GM19193 (cell line): ENCODE results near the gene ENSA.

ENCODE experiments used
- POLR2A ChIP-seq: IDR thresholded peaks from 4 replicates; pipeline ENCODE4 v1.6.1; 2011; ENCODE audit not compliant: insufficient read depth, insufficient read length; ENCODE audit errors: extremely low read depth

The ENSA gene

GRCh38 chr1:150620919-150621318 lies 8.5 kb downstream of the ENSA start:
- TF ChIP-seq POLR2A, result no peak

DNA sequence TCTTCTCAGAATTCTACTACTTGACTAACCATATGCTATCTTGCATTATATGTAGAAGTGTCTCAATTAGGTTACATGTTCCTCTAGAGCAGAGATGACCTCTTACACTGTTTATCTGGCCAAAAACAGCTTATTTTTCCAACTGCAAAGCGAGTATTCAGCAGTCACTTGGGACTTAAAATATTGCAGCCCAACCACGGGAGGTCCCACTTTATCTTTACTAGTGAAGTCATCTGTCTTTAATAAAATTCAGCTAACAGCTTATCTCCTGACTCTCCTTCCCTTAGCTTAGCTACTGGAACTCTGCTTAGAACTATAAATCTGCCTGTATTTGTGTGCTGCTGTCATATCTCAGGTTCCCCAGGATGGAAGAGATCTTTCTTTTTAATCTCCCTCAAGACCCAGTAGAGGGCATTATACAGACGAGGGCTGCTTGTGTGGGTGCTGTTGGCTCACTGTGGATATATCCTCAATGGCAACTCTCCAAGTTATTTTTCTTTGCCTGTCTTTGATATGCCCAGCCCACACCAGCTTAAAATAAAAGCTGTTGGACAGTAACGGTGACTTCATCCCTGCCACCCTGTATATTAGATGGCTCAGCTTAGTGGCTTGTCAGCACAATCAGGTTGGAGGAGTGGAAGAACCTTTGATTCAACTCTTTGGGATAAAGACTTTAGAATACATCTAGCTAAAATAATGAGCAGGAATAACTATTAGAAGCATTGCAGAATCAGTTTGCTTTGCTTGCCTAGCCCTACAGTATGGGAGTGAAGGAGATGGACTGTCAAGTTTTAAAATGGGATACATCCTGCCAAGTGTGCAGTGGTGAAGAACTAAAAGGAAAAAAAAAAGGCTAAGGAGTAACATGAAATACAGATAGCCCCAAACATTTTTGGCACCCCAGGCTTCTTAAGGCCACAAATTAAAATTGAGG lies 9.6 kb downstream of the ENSA start:
- no peak for TF ChIP-seq POLR2A

DNA sequence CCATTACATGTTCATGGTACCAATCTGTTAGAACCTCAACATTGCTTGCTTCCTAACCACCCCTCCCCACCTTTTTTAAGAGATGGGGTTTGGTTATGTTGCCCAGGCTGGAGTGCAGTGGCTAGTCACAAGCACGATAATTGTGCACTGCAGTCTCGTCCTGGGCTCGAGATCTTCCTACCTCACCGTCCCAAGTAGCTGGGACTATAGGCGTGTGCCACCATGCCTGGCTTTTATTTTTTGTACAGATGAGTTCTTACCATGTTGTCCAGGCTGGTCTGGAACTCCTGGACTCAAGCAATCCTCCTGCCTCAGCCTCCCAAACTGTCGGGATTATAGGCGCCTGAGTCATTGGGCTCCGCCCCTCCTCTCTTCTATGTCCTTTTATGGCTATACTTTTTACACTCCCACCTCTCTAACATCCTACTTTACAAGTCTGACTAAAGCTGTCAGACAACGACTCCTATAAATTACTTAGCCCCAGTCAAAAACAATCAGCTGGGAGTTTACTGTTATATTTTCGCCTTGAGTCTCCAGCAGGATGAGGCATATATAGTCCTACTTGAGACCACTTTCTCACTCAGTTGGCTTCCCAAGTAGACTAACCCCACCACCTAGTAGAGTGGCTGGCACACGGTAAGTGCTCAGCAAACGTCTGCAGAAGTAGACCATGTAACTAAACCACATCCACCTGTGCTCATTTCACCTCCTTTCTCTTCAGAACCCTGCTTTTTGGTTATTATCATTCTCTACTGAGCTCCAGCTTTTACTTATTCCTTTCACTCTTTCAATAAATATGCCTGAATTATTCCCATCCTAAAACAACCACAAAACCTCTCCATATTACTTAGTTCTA lies 13.8 kb downstream of the ENSA start:
- TF ChIP-seq POLR2A, result no peak

DNA sequence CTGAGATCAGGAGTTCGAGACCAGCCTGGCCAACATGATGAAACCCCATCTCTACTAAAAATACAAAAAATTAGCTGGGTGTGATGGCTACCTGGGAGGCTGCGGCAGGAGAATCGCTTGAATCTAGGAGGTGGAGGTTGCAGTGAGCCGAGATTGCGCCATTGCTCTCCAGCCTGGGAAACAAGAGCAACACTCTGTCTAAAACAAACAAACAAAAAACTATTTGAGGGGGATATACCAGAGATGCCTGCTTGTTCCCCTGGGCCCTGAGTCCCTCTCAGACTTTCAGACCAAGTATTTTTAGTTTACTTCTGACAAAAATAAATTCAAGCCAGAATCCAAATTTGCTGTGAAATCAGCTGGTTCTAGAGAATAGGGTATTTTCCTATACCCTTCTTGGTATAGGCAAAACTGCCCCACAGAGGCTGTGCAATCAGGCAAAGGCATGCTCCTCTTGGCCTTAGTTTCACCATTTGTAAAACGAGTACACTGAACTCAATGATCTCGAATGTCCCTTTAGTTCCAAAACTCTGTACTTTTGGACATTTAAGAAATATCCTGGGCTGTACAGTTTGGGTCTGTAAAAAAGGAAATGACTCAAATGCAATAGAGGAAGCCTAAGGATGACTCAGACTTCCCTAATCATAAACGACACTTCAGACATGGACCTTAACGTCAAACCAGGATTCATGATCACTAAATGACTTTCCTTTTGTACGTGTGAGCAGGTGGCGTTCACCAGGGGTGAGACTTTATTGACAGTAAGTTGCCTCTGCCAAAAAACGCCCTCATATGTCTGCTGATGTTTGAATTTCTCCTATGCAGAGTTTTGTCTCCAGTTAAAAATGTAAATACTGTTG lies 16.1 kb downstream of the ENSA start:
- TF ChIP-seq POLR2A, result no peak

GRCh38 chr1:150612014-150612345 lies 17.4 kb downstream of the ENSA start:
- TF ChIP-seq POLR2A, result peak; percentile 8

GRCh38 chr1:150610576-150610975 lies 18.8 kb downstream of the ENSA start:
- no peak for TF ChIP-seq POLR2A

- TF ChIP-seq POLR2A, result no peak
Observed at GRCh38 chr1:150609732-150610131, 19.7 kb downstream of the ENSA start.

DNA sequence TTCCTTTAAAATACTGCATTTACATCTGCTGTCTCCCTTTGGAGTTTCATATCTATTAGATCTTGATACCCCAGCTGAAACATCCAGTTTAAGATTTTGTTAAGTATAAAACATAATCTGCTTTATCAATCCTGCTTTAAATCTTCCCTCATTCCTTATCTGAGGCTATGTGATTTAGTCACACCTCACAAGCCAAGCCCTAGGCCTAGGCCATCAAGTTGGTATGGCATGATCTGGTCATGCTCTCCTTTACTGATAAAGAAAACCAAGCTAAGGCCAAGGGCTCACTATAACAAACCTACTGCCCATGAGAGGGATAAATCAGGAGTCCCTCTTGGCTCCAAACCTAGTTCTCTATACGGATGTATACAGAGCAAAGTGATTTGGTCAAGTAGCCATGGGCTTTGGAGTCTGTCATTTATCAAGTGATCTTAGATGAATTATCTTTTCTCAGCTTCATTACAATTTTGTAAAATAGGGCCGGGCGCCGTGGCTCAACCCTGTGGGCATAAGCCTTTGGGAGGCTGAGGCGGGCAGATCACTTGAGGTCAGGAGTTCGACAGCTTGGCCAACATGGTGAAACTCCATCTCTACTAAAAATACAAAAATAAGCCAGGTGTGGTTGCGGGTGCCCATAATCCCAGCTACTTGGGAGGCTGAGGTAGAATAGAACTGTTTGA lies 22.8 kb downstream of the ENSA start:
- TF ChIP-seq POLR2A, result no peak

- no peak for TF ChIP-seq POLR2A
Observed at GRCh38 chr1:150604226-150604588, 25.2 kb downstream of the ENSA start.

GRCh38 chr1:150603711-150604110 lies 25.7 kb downstream of the ENSA start:
- no peak for TF ChIP-seq POLR2A

DNA sequence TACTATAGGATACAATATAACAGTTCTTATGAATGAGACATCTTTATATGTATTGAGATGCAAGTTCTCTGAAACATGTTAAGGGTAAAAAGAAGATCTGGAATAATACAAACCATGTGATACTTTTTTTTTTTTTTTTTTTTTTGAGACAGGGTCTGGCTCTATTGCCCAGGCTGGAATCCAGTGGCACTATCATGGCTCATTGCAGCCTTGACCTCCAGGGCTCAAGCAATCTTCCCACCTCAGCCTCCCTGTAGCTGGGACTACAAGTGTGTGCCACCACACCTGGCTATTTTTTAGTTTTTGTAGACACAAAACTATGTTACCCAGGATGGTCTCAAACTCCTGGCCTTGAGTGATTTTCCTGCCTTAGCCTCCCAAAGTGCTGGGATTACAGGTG lies 27.9 kb downstream of the ENSA start:
- no peak for TF ChIP-seq POLR2A

DNA sequence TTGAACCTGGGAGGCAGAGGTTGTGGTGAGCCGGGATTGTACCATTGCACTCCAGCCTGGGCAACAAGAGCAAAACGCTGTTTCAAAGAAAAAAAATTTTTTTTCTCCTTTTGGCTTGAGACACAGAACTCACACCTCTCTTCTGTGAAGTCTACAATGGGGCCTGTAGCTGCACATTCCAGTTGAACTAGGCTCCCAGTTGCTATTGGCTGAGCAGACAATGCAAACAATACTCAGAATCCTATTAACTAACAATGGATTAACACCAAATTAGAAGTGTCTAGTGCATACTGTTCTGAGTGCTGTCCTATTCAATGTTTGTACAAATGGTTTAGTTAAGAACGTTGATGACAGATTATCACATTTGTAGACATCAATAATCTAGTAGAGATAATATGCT lies 32.4 kb downstream of the ENSA start:
- TF ChIP-seq POLR2A, result no peak

DNA sequence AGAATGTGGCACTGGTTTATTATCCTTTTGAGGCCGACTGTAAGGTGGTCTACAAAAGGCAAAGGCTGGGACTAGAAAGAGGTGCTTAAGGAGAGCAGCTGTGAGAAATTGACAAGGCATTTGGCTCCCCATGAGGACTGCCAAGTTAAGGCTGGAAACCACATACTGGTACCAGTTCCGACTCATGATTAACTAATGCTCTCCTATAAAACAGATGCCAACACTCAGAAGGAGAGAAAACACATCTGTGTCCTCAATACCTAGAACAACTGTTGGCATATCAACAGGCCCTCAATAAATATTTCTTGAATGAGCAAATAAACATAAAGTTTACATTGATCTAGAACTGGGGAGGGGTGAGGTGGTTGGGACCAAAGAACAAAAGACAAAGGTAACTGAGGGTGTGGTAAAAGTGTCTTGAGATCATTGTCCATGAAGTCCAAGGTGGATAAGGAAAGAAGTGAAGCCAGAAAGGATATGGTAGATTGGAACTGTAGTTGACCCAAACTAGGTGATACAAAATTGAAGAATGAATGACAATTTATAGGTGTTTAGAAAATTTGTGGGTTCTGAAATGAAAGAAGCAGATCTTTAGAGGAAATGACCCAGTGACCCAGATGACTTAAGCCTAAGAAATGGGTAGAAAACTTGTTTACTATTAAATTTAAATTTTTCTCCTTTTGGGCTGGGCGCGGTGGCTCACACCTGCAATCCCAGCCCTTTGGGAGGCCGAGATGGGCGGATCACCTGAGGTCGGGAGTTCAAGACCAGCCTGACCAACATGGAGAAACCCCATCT lies 33.1 kb downstream of the ENSA start:
- TF ChIP-seq POLR2A, result no peak

DNA sequence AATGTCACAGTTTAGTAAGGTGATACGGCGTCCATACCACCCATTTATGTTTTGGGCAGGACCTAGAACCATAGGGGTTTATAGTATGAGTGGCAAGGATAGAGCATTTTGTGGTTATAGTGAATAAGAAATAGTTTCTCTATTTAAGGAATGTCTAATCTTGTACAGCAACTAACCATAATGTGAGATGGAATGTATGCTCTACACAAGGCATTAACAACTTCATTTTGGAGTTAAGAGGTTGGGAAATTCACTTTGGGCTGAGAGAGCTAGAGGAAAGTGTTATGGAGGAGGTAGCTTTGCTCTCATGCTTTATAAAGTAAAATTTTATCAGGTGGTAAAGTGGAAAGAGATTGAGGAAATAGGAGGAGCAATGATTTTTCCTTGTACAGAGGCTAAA lies 47.0 kb downstream of the ENSA start:
- TF ChIP-seq POLR2A, result no peak

GRCh38 chr1:150579945-150580642 lies 49.3 kb downstream of the ENSA start:
- TF ChIP-seq POLR2A, result no peak
